Liver (tissue), 3 donors: ENCODE results near the gene PGGHG.
"Not testable (repeated sequence)": the region's sequence is repeated elsewhere in the genome, so short reads cannot be mapped to it uniquely, and the experiment has no call there.

Experiments
- FOXA1 ChIP-seq: IDR thresholded peaks from 2 replicates; pipeline ENCODE4 v1.6.1; 2016; ENCODE audit warnings: antibody characterized with exemption
- GABPA ChIP-seq, 2 donors: IDR thresholded peaks in 1 of 2; conservative IDR thresholded peaks in 1 of 2; 2 replicates each; pipeline ENCODE4 v1.6.1; 2016; ENCODE audit warnings: antibody characterized with exemption in 2 of 2, mild to moderate bottlenecking in 1 of 2, moderate library complexity in 1 of 2
- HNF4G ChIP-seq: IDR thresholded peaks from 2 replicates; pipeline ENCODE4 v1.6.1; 2016; ENCODE audit warnings: antibody characterized with exemption
- JUND ChIP-seq, 2 donors: IDR thresholded peaks; 2 replicates each; pipeline ENCODE4 v1.6.1; 2016; ENCODE audit warnings: antibody characterized with exemption in 2 of 2
- RAD21 ChIP-seq, 2 donors: IDR thresholded peaks; 2 replicates each; pipeline ENCODE4 v1.6.1; 2016; ENCODE audit warnings: antibody characterized with exemption in 2 of 2, mild to moderate bottlenecking in 2 of 2
- SP1 ChIP-seq: IDR thresholded peaks from 2 replicates; pipeline ENCODE4 v1.6.1; 2018; ENCODE audit warnings: antibody characterized with exemption, mild to moderate bottlenecking
- TAF1 ChIP-seq: conservative IDR thresholded peaks from 2 replicates; pipeline ENCODE4 v1.6.1; 2016; ENCODE audit warnings: antibody characterized with exemption, mild to moderate bottlenecking
- YY1 ChIP-seq: IDR thresholded peaks from 2 replicates; pipeline ENCODE4 v1.6.1; 2016; ENCODE audit warnings: antibody characterized with exemption, mild to moderate bottlenecking
- TF ChIP-seq, protein P1 (sequence below): fragments of 150-350 bp; IDR thresholded peaks from 2 replicates; pipeline ENCODE4 v1.5.1; 2017; ENCODE audit warnings: improper control_type of control experiment, low read depth, low read length; ENCODE audit not compliant: missing input control
- TF ChIP-seq, protein P2 (sequence below): IDR thresholded peaks from 2 replicates; pipeline ENCODE4 v1.6.1; 2016; ENCODE audit warnings: antibody characterized with exemption, mild to moderate bottlenecking
- TF ChIP-seq, protein P3 (sequence below): IDR thresholded peaks from 2 replicates; pipeline ENCODE4 v1.6.1; 2016; ENCODE audit warnings: antibody characterized with exemption
- TF ChIP-seq, protein P4 (sequence below): IDR thresholded peaks from 2 replicates; pipeline ENCODE4 v1.6.1; 2016; ENCODE audit warnings: antibody characterized with exemption
- TF ChIP-seq, protein P5 (sequence below): IDR thresholded peaks from 2 replicates; pipeline ENCODE4 v1.6.1; 2016; ENCODE audit warnings: antibody characterized with exemption
- donor health status: healthy.
- donor health status: healthy.

DNA sequence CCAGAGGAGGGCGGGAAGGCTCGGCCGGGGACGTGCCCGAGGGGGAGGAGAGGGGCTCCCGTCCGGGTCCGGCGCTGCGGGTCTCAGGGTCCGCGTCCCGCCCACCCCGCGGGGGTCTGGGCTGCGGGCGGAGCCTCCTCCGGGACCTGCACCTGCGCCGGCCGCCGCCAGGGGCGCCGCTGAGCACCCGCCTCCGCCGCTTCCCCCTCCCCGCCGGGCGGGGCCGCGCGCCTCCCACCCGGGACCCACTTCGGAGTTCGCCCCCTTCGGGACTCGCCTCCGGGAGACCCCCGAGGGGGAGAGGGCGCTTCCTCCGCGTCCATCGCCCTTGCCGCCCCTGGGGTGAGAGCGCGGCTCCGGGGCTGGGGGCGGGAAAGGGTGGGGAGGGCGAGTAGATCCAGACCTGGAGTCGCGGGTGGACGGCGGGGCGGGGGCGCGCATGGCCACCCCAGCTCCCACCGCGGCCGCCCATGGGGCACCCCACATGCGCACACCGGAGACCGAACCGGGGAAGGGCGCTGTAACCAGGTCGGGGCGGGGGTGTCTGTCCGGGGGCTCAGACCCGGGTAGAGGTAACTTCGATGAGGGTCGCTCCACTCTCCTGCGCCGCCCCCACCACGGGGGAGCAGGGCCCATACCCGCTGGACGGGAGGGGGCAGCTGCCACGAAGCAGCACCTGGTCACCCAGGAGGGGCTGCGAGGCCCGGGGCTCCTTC, 29.6 kb downstream of the PGGHG start:
- TF ChIP-seq, protein P1, sequence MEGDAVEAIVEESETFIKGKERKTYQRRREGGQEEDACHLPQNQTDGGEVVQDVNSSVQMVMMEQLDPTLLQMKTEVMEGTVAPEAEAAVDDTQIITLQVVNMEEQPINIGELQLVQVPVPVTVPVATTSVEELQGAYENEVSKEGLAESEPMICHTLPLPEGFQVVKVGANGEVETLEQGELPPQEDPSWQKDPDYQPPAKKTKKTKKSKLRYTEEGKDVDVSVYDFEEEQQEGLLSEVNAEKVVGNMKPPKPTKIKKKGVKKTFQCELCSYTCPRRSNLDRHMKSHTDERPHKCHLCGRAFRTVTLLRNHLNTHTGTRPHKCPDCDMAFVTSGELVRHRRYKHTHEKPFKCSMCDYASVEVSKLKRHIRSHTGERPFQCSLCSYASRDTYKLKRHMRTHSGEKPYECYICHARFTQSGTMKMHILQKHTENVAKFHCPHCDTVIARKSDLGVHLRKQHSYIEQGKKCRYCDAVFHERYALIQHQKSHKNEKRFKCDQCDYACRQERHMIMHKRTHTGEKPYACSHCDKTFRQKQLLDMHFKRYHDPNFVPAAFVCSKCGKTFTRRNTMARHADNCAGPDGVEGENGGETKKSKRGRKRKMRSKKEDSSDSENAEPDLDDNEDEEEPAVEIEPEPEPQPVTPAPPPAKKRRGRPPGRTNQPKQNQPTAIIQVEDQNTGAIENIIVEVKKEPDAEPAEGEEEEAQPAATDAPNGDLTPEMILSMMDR, result not testable (repeated sequence)
- TF ChIP-seq SP1; FOXA1; YY1; TAF1; GABPA (IDR thresholded peaks at IDR 0.05 in 1 of 2, conservative IDR thresholded peaks at IDR 0.05 in 1 of 2); HNF4G; JUND (IDR thresholded peaks at IDR 0.05); RAD21 (IDR thresholded peaks at IDR 0.05): not testable (repeated sequence)
- TF ChIP-seq, protein P2, sequence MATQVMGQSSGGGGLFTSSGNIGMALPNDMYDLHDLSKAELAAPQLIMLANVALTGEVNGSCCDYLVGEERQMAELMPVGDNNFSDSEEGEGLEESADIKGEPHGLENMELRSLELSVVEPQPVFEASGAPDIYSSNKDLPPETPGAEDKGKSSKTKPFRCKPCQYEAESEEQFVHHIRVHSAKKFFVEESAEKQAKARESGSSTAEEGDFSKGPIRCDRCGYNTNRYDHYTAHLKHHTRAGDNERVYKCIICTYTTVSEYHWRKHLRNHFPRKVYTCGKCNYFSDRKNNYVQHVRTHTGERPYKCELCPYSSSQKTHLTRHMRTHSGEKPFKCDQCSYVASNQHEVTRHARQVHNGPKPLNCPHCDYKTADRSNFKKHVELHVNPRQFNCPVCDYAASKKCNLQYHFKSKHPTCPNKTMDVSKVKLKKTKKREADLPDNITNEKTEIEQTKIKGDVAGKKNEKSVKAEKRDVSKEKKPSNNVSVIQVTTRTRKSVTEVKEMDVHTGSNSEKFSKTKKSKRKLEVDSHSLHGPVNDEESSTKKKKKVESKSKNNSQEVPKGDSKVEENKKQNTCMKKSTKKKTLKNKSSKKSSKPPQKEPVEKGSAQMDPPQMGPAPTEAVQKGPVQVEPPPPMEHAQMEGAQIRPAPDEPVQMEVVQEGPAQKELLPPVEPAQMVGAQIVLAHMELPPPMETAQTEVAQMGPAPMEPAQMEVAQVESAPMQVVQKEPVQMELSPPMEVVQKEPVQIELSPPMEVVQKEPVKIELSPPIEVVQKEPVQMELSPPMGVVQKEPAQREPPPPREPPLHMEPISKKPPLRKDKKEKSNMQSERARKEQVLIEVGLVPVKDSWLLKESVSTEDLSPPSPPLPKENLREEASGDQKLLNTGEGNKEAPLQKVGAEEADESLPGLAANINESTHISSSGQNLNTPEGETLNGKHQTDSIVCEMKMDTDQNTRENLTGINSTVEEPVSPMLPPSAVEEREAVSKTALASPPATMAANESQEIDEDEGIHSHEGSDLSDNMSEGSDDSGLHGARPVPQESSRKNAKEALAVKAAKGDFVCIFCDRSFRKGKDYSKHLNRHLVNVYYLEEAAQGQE, result not testable (repeated sequence)
- TF ChIP-seq, protein P3, sequence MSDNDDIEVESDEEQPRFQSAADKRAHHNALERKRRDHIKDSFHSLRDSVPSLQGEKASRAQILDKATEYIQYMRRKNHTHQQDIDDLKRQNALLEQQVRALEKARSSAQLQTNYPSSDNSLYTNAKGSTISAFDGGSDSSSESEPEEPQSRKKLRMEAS, result not testable (repeated sequence)
- TF ChIP-seq, protein P4, sequence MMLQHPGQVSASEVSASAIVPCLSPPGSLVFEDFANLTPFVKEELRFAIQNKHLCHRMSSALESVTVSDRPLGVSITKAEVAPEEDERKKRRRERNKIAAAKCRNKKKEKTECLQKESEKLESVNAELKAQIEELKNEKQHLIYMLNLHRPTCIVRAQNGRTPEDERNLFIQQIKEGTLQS, result not testable (repeated sequence)
- TF ChIP-seq, protein P5, sequence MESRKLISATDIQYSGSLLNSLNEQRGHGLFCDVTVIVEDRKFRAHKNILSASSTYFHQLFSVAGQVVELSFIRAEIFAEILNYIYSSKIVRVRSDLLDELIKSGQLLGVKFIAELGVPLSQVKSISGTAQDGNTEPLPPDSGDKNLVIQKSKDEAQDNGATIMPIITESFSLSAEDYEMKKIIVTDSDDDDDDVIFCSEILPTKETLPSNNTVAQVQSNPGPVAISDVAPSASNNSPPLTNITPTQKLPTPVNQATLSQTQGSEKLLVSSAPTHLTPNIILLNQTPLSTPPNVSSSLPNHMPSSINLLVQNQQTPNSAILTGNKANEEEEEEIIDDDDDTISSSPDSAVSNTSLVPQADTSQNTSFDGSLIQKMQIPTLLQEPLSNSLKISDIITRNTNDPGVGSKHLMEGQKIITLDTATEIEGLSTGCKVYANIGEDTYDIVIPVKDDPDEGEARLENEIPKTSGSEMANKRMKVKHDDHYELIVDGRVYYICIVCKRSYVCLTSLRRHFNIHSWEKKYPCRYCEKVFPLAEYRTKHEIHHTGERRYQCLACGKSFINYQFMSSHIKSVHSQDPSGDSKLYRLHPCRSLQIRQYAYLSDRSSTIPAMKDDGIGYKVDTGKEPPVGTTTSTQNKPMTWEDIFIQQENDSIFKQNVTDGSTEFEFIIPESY, result not testable (repeated sequence)
